Fibroblast of the aortic adventitia (primary cell): Measurements from ENCODE around the gene NOC2L. TPM values are rescaled to one million over a fixed set of nuclear protein-coding genes. Genes with fewer than 3 reads are reported as not detected.

Experiments used
- DNase-seq: peaks from one replicate; pipeline ENCODE4 v3.0.0-alpha.2; 2010; ENCODE audit warnings: low read depth
- H3K4me3 ChIP-seq: 2 replicates; pipeline ENCODE4 v1.5.1; 2011; ENCODE audit warnings: low read depth, mild to moderate bottlenecking, control low read depth, low read length, moderate library complexity
- CTCF ChIP-seq: IDR thresholded peaks from 2 replicates; pipeline ENCODE4 v1.5.1; 2011; ENCODE audit warnings: mild to moderate bottlenecking, low read length, control low read depth, inconsistent platforms; ENCODE audit not compliant: insufficient read depth
- total RNA-seq: library from RNA; depleted of rRNA; stranded (reverse); fragments of >200 nt; gene quantifications from 2 replicates; pipeline ENCODE4 v1.2.3, GENCODE V29; 2012; ENCODE audit warnings: low replicate concordance

The NOC2L gene
- total RNA-seq, 1 donor, result 54.1 TPM

DNA sequence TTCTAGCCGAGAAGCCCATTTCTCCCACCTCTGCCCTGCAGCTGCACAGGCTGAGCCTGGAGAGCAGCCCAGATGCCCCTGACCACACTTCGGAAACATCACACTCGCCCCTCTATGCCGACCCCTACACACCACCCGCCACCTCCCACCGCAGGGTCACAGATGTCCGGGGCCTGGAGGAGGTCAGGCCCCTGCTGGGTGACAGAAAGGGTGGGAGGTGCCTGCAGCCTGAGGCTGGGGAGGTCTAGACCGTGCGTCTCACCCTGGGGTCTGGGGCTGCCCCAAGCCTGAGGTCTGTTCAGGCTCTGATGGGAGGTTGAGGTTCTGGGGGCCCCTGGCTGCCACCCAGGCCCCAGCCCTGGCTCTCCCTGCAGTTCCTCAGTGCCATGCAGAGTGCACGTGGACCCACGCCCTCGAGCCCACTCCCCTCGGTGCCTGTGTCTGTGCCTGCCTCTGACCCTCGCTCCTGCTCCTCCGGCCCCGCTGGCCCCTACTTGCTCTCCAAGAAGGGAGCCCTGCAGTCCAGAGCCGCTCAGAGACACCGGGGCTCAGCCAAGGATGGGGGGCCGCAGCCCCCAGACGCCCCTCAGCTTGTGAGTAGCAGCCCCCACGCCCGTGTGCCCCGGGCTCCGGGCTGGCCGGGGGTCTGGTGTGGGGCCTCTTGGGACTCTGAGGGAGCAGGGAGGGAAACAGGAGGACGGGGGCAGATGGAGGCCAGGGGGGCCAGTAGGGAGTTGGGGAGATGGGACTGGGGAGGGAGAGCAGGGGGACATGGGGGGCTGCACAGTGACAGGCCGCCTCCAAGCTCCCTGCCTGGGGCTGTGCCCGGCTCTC is 14.6 kb upstream of the NOC2L start:
- no peak for TF ChIP-seq CTCF
- no peak overlapping the region for H3K4me3 ChIP-seq
- DNase-seq, result no peak

DNA sequence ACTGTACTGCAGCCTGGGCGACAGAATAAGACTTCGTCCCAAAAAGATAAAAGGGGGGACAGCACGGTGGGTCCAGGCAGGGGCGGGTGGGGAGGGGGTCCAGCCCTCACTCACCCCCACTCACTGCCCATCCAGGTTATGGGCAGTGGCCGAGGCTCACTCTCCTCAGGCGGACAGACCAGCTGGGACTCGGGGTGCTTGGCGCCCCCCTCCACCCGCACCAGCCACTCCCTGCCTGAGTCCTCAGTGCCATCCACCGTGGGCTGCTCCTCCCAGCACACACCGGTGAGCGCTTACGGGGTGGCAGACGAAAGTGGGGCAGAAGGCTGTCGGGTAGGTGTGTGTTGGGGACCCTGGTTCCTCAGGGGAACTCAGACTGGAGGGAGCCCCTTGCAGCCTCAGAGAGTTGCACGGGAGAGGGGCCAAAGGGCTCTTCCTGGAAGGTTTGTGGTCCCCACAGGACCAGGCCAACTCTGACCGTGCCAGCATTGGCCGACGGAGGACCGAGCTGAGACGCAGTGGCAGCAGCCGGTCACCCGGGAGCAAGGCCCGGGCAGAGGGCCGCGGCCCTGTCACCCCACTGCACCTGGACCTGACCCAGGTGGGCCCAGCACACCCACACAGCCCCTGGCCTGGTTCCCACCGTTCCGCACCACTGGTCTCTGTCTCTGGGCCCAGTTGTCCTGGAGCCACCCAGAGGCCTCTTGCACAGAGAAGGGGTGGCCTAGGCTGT is 13.8 kb upstream of the NOC2L start:
- no peak for TF ChIP-seq CTCF
- no peak for DNase-seq
- H3K4me3 ChIP-seq, result no peak overlapping the region

- TF ChIP-seq CTCF, result no peak
- H3K4me3 ChIP-seq, result no peak overlapping the region
- DNase-seq, result no peak
These were observed 12.9 kb upstream of the NOC2L start for GRCh38 chr1:971751-972506.

DNA sequence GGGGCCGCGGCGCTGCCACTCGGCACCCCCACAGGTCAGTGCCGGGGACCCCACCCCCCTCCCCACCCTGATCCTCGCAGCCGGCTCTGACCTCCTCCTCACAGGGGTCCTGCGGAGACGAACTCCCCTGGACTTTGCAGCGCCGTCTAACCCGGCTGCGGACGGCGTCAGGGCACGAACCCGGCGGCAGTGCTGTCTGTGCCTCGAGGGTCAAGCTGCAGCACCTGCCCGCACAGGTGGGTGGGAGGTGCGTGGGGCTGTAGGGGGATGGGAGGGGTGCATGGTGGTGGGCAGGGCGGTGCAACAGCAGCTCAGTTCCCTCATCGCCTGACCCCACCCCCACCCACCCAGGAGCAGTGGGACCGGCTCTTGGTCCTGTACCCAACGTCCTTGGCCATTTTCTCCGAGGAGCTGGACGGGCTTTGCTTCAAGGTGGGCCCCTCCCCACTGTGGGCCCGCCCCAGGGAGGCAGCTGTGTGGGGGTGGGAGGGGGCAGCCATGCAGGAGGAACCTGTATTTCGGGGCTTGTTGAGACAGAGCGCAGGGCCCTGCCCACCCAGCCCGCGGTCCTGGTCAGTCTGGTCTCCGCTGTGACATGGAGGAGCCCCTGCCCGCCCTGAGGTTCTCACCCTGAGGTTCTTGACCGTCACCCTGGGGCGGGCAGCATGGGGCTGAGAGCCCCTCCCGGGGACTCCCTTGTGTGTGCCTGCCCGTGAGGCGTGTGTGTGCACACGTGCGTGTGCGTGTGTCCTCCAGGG is 12.1 kb upstream of the NOC2L start:
- no peak for TF ChIP-seq CTCF
- no peak overlapping the region for H3K4me3 ChIP-seq
- DNase-seq, result no peak

DNA sequence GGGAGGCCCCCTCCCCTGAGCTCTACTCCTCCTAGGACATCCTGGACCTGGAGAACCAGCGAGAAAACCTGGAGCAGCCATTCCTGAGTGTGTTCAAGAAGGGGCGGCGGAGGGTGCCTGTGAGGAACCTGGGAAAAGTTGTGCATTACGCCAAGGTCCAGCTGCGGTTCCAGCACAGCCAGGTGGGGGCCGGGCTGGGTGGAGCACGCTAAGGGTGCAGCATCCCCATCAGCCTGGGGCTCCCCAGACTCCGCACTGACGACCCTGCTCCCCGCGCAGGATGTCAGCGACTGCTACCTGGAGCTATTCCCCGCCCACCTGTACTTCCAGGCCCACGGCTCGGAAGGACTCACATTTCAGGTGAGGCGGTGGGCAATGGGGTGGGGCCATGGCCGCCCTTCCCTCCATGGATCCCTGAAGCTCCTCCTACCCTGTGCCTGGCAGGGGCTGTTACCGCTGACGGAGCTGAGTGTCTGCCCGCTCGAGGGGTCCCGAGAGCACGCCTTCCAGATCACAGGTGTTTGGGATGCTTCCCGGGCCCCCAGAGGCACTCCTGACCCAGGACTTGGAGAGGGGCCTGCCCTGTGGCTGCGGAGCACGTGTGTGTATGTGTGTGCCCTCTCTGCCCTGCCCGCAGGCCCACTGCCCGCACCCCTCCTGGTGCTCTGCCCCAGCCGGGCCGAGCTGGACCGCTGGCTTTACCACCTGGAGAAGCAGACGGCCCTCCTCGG is 11.4 kb upstream of the NOC2L start:
- no peak overlapping the region for H3K4me3 ChIP-seq
- DNase-seq, result no peak
- no peak for TF ChIP-seq CTCF
